HG03159 (cell line): Measurements from ENCODE around the gene SMIM26.

Source experiments
- ATAC-seq: cut with Tn5 transposase; IDR thresholded peaks from one replicate; pipeline ENCODE4 v1.9.1; 2021; ENCODE audit warnings: mild to moderate bottlenecking, moderate library complexity; ENCODE audit not compliant: unreplicated experiment

Gene SMIM26

GRCh38 chr20:18578581-18578980, 11.3 kb downstream of the SMIM26 start:
- ATAC-seq = no peak

GRCh38 chr20:18580012-18580411, 12.8 kb downstream of the SMIM26 start:
- ATAC-seq = no peak

GRCh38 chr20:18585134-18585533, 17.9 kb downstream of the SMIM26 start:
- ATAC-seq = no peak

GRCh38 chr20:18587665-18588573, 20.7 kb downstream of the SMIM26 start, which contains the start of gene DTD1:
TSS of gene DTD1 (plus strand) at chr20:18588054. CDS start at chr20:18588073, 19 bp downstream.
- ATAC-seq = peak; percentile 94

GRCh38 chr20:18588574-18588933, 21.3 kb downstream of the SMIM26 start:
- ATAC-seq = no peak

- ATAC-seq = no peak
Measured at GRCh38 chr20:18589941-18590674, 22.9 kb downstream of the SMIM26 start.

GRCh38 chr20:18596270-18596669, 29.0 kb downstream of the SMIM26 start:
- ATAC-seq = no peak

- ATAC-seq = no peak
Measured at GRCh38 chr20:18609741-18610140, 42.5 kb downstream of the SMIM26 start.

- no peak for ATAC-seq
Measured at GRCh38 chr20:18611492-18611891, 44.3 kb downstream of the SMIM26 start.

- no peak for ATAC-seq
Measured at GRCh38 chr20:18613553-18613952, 46.3 kb downstream of the SMIM26 start.

- ATAC-seq = no peak
Measured at GRCh38 chr20:18614244-18614643, 47.0 kb downstream of the SMIM26 start.

- ATAC-seq = no peak
Measured at GRCh38 chr20:18615020-18615650, 47.9 kb downstream of the SMIM26 start.
